NCI-H1694 (cell line): Measurements from ENCODE around the gene CCDC148.

Source experiments
- DNase-seq: peaks from one replicate; lab custom pipeline; 2025; lab: John Stamatoyannopoulos, UW

CCDC148 gene

GRCh38 chr2:158432117-158432516, 24.4 kb downstream of the CCDC148 start:
- no peak for DNase-seq

GRCh38 chr2:158414538-158414937, 42.0 kb downstream of the CCDC148 start:
- DNase-seq: no peak

GRCh38 chr2:158413581-158413980, 43.0 kb downstream of the CCDC148 start:
- DNase-seq: no peak

- DNase-seq: no peak
Measured at GRCh38 chr2:158412206-158412605, 44.3 kb downstream of the CCDC148 start.

- DNase-seq: no peak
Measured at GRCh38 chr2:158411748-158412147, 44.8 kb downstream of the CCDC148 start.

- DNase-seq: no peak
Measured at GRCh38 chr2:158410132-158410531, 46.4 kb downstream of the CCDC148 start.

- DNase-seq: peak; percentile 95
Measured at GRCh38 chr2:158407031-158407430, 49.5 kb downstream of the CCDC148 start.

- DNase-seq: no peak
Measured at GRCh38 chr2:158405341-158405740, 51.2 kb downstream of the CCDC148 start.

GRCh38 chr2:158403237-158403636, 53.3 kb downstream of the CCDC148 start:
- DNase-seq: no peak

- DNase-seq: no peak
Measured at GRCh38 chr2:158402665-158403064, 53.9 kb downstream of the CCDC148 start.

- no peak for DNase-seq
Measured at GRCh38 chr2:158395166-158395565, 61.4 kb downstream of the CCDC148 start.

GRCh38 chr2:158394453-158394852, 62.1 kb downstream of the CCDC148 start:
- no peak for DNase-seq

- no peak for DNase-seq
Measured at GRCh38 chr2:158393886-158394285, 62.7 kb downstream of the CCDC148 start.

- DNase-seq: no peak
Measured at GRCh38 chr2:158392687-158393086, 63.9 kb downstream of the CCDC148 start.

GRCh38 chr2:158391876-158392275, 64.7 kb downstream of the CCDC148 start:
- DNase-seq: no peak

GRCh38 chr2:158391361-158391760, 65.2 kb downstream of the CCDC148 start:
- no peak for DNase-seq

GRCh38 chr2:158388159-158388558, 68.4 kb downstream of the CCDC148 start:
- DNase-seq: no peak

GRCh38 chr2:158385646-158386045, 70.9 kb downstream of the CCDC148 start:
- no peak for DNase-seq

- no peak for DNase-seq
Measured at GRCh38 chr2:158381978-158382377, 74.6 kb downstream of the CCDC148 start.

- no peak for DNase-seq
Measured at GRCh38 chr2:158381205-158381604, 75.3 kb downstream of the CCDC148 start.

- no peak for DNase-seq
Measured at GRCh38 chr2:158380746-158381145, 75.8 kb downstream of the CCDC148 start.

GRCh38 chr2:158378926-158379325, 77.6 kb downstream of the CCDC148 start:
- no peak for DNase-seq

GRCh38 chr2:158366342-158366741, 90.2 kb downstream of the CCDC148 start:
- no peak for DNase-seq

GRCh38 chr2:158359846-158360245, 96.7 kb downstream of the CCDC148 start:
- no peak for DNase-seq

- DNase-seq: no peak
Measured at GRCh38 chr2:158357699-158358098, 98.9 kb downstream of the CCDC148 start.
